DND-41 (cell line): ENCODE data around the gene TWF2.

Experiments
- CTCF ChIP-seq: IDR thresholded peaks from 2 replicates; pipeline ENCODE4 v1.5.1; 2012; ENCODE audit warnings: borderline replicate concordance, low read length, moderate library complexity, mild to moderate bottlenecking; ENCODE audit not compliant: poor library complexity, severe bottlenecking; ENCODE audit errors: extremely low read depth
- EZH2 ChIP-seq: IDR thresholded peaks from 3 replicates; pipeline ENCODE4 v1.6.1; 2012; ENCODE audit warnings: borderline replicate concordance, low read depth, mild to moderate bottlenecking, moderate library complexity, low read length, inconsistent platforms; ENCODE audit not compliant: severe bottlenecking

GRCh38 chr3:52254608-52255007, 15.7 kb upstream of the TWF2 start:
- no peak for TF ChIP-seq CTCF
- TF ChIP-seq EZH2: no peak
